PC-9 (cell line): ENCODE results near the gene TTC1. TPM values are rescaled to one million over a fixed set of nuclear protein-coding genes. Genes with fewer than 3 reads are reported as not detected.
A peak's percentile ranks its signal among the peaks of the same experiment; 100 is the strongest.

Experiments
- BruUV-seq: library from RNA; stranded (reverse); fragments of 400-500 nt; replicated peaks from 2 replicates; lab custom pipeline; 2021; lab: Mats Ljungman, UMichigan
- CTCF ChIA-PET: fragments of 300-600 bp; sonication (Branson Sonifier 250); formaldehyde crosslinking; loops from one replicate; lab custom pipeline; 2022; ENCODE audit warnings: antibody characterized with exemption; lab: Charles Lee
- POLR2A ChIA-PET: fragments of 300-600 bp; sonication (Branson Sonifier 250); formaldehyde crosslinking; loops from one replicate; lab custom pipeline; 2022; ENCODE audit warnings: antibody characterized with exemption; ENCODE audit not compliant: unreplicated experiment; lab: Charles Lee
- DNase-seq, 2 experiments: peaks; one replicate each; pipeline versions ENCODE4 v3.0.0 to v3.0.0-alpha.2; 2015 to 2022; ENCODE audit warnings: mixed read lengths in 1 of 2
- H2AFZ ChIP-seq: fragments of 200-600 bp; sonication (generic); 2 replicates; pipeline ENCODE4 v1.8.1; 2017; ENCODE audit warnings: antibody characterized with exemption
- H3F3A ChIP-seq: fragments of 200-600 bp; sonication (generic); 2 replicates; pipeline ENCODE4 v1.8.1; 2017; ENCODE audit warnings: antibody characterized with exemption, mild to moderate bottlenecking, low read depth; ENCODE audit not compliant: insufficient read depth
- H3K27ac ChIP-seq: fragments of 200-600 bp; sonication (generic); 2 replicates; pipeline ENCODE4 v1.6.1; 2016; ENCODE audit warnings: mixed run types
- H3K27me3 ChIP-seq: fragments of 200-600 bp; sonication (generic); 2 replicates; pipeline ENCODE4 v1.6.1; 2016; ENCODE audit warnings: low read depth, mixed run types; ENCODE audit not compliant: insufficient read depth
- H3K36me3 ChIP-seq: fragments of 200-600 bp; sonication (generic); 2 replicates; pipeline ENCODE4 v1.6.1; 2016; ENCODE audit warnings: low read depth, mixed run types
- H3K4me1 ChIP-seq: fragments of 200-600 bp; sonication (generic); replicated peaks from 2 replicates; pipeline ENCODE4 v1.6.1; 2016; ENCODE audit warnings: mixed run types; ENCODE audit not compliant: insufficient read depth
- H3K4me2 ChIP-seq: fragments of 200-600 bp; sonication (generic); 2 replicates; pipeline ENCODE4 v1.6.1; 2017; ENCODE audit warnings: mixed run types
- H3K4me3 ChIP-seq: fragments of 200-600 bp; sonication (generic); 2 replicates; pipeline ENCODE4 v1.6.1; 2016; ENCODE audit warnings: mixed run types
- H3K79me2 ChIP-seq: fragments of 200-600 bp; sonication (generic); 2 replicates; pipeline ENCODE4 v1.6.1; 2017; ENCODE audit warnings: low read depth, mixed run types
- H3K9me2 ChIP-seq: fragments of 200-600 bp; sonication (generic); 2 replicates; pipeline ENCODE4 v1.8.1; 2017; ENCODE audit warnings: mild to moderate bottlenecking; ENCODE audit not compliant: insufficient read depth
- H3K9me3 ChIP-seq: fragments of 200-600 bp; sonication (generic); 2 replicates; pipeline ENCODE4 v1.8.1; 2016; ENCODE audit warnings: low read depth; ENCODE audit not compliant: insufficient read depth
- H4K20me1 ChIP-seq: fragments of 200-600 bp; sonication (generic); 2 replicates; pipeline ENCODE4 v1.8.1; 2017; ENCODE audit not compliant: insufficient read depth
- EZH2 ChIP-seq: fragments of 200-600 bp; sonication (generic); IDR thresholded peaks from 2 replicates; pipeline ENCODE4 v1.8.0; 2017; ENCODE audit warnings: antibody characterized with exemption, low read depth
- intact Hi-C: fragments of 100-400 bp; cut with micrococcal nuclease; formaldehyde crosslinking; loops from one replicate; pipeline ENCODE4 v1.10.0; 2022; ENCODE audit not compliant: unreplicated experiment
- total RNA-seq: library from RNA; stranded (reverse); gene quantifications from 2 replicates; pipeline ENCODE4 v1.2.3, GENCODE V29; 2021
- TF ChIP-seq, protein P1 (sequence below): fragments of 200-600 bp; sonication (generic); conservative IDR thresholded peaks from 2 replicates; pipeline ENCODE4 v1.6.1; 2017; ENCODE audit warnings: mixed run types, antibody characterized with exemption, mild to moderate bottlenecking, moderate library complexity

Gene TTC1
- total RNA-seq, 1 experiment from 2014 or later = 68.5 TPM

- ChIA-PET CTCF (interaction anchor here (0.6 to 0.7 kb wide), 3 partner anchors 13 to 315 kb away, joined by 3 to 6 read pairs (median 5); no protein-coding TSS in a partner anchor), POLR2A (no interaction called here)
- peaks cover 6% of the 10 kb centered on the region for H3F3A ChIP-seq
- BruUV-seq = no TSS peak
- 0 out of 2 replicates have a peak, but pooled peaks cover 7% of the 10 kb centered on the region for H3K36me3 ChIP-seq
- peaks cover 19% of the 10 kb centered on the region; the same call in 1 of the 2 replicates for H3K79me2 ChIP-seq
- no peaks in the 10 kb centered on the region for H3K9me3 ChIP-seq
- H3K4me2 ChIP-seq = no peak overlapping the region
- no peak overlapping the region for H3K4me3 ChIP-seq
- no peak overlapping the region for H2AFZ ChIP-seq
- no peak for DNase-seq
- H3K27me3 ChIP-seq = no peaks in the 10 kb centered on the region
- no peak overlapping the region for H3K27ac ChIP-seq
- intact Hi-C loops = no loop called here
- H3K4me1 ChIP-seq = no peaks in the 10 kb centered on the region
- TF ChIP-seq EZH2 = no peak
- TF ChIP-seq, protein P1, sequence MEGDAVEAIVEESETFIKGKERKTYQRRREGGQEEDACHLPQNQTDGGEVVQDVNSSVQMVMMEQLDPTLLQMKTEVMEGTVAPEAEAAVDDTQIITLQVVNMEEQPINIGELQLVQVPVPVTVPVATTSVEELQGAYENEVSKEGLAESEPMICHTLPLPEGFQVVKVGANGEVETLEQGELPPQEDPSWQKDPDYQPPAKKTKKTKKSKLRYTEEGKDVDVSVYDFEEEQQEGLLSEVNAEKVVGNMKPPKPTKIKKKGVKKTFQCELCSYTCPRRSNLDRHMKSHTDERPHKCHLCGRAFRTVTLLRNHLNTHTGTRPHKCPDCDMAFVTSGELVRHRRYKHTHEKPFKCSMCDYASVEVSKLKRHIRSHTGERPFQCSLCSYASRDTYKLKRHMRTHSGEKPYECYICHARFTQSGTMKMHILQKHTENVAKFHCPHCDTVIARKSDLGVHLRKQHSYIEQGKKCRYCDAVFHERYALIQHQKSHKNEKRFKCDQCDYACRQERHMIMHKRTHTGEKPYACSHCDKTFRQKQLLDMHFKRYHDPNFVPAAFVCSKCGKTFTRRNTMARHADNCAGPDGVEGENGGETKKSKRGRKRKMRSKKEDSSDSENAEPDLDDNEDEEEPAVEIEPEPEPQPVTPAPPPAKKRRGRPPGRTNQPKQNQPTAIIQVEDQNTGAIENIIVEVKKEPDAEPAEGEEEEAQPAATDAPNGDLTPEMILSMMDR = no peak
- H4K20me1 ChIP-seq = peaks cover 24% of the 10 kb centered on the region; the same call in 1 of the 2 replicates
- H3K9me2 ChIP-seq = no peaks in the 10 kb centered on the region
Measured at GRCh38 chr5:160020266-160020770, 11.4 kb downstream of the TTC1 start.

- Histone ChIP-seq H3K27me3 (no peaks in the 10 kb centered on the region), H3K4me1 (no peaks in the 10 kb centered on the region), H3K27ac (no peak overlapping the region), H3F3A (peaks cover 6% of the 10 kb centered on the region), H3K4me2 (no peak overlapping the region), H3K36me3 (0 out of 2 replicates have a peak, but pooled peaks cover 7% of the 10 kb centered on the region), H3K9me3 (no peaks in the 10 kb centered on the region), H3K9me2 (no peaks in the 10 kb centered on the region), H2AFZ (no peak overlapping the region), H3K4me3 (no peak overlapping the region), H3K79me2 (peaks cover 17% of the 10 kb centered on the region; the same call in 1 of the 2 replicates), H4K20me1 (peaks cover 25% of the 10 kb centered on the region; the same call in 1 of the 2 replicates)
- ChIA-PET CTCF (interaction anchor here (0.7 to 1.7 kb wide), 4 partner anchors 241 to 418 kb away, joined by 4 to 7 read pairs (median 5); no protein-coding TSS in a partner anchor), POLR2A (no interaction called here)
- no peak for TF ChIP-seq EZH2
- TF ChIP-seq, protein P1 = no peak
- BruUV-seq = no TSS peak
- intact Hi-C loops = loop anchor here (1.0 kb wide), 1 partner anchor 370 kb away; no protein-coding TSS in a partner anchor
- no peak for DNase-seq
Measured at GRCh38 chr5:160020964-160021363, 12.0 kb downstream of the TTC1 start.

DNA sequence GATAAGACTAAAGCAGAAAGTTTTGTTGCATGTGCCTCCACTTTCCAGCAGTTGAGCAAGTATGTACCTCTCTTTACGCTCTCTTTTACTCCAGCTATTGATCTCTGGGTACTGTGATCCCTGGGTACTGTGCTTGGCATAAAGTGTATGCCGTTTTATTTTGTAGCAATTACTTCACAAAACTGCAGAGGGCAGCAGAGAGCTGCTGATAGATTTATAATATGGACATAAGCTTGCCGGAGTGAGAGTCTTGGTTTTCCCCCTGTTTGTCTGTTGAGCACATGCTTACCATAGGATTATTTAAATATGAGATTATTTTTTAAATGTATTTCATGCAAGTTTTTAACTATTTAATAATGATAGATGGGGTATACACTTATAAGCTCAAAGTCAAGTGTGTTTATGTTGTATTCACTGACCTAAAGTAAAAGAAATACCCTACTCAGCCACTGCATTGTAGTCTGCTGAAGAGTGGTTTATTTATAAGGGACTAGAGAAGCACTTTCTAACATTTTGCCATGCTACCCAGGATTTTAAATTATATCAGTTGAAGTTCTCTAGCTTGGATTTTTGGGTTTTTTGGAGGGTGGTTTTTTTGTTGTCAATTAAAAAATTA lies 13.0 kb downstream of the TTC1 start:
- intact Hi-C loops = loop anchor here (1.0 to 2.0 kb wide), 3 partner anchors 177 to 369 kb away; no protein-coding TSS in a partner anchor

More for the DNA sequence above, 13.0 kb downstream of the TTC1 start:
- Histone ChIP-seq H4K20me1 (peaks cover 29% of the 10 kb centered on the region; the same call in 1 of the 2 replicates), H3K4me2 (no peak overlapping the region), H3K4me1 (no peaks in the 10 kb centered on the region), H3K9me3 (no peaks in the 10 kb centered on the region), H3K4me3 (no peak overlapping the region), H3K36me3 (0 out of 2 replicates have a peak, but pooled peaks cover 7% of the 10 kb centered on the region), H3K27me3 (no peaks in the 10 kb centered on the region), H3K79me2 (peaks cover 17% of the 10 kb centered on the region; the same call in 1 of the 2 replicates), H3K9me2 (no peaks in the 10 kb centered on the region), H2AFZ (no peak overlapping the region), H3K27ac (no peak overlapping the region), H3F3A (peaks cover 6% of the 10 kb centered on the region)
- TF ChIP-seq, protein P1 = peak; percentile 90
- no peak for TF ChIP-seq EZH2
- ChIA-PET POLR2A (interaction anchor here (0.5 to 0.6 kb wide), 3 partner anchors 93 to 323 kb away, joined by 4 to 39 read pairs (median 9); no protein-coding TSS in a partner anchor), CTCF (interaction anchor here (0.6 to 1.7 kb wide), 14 partner anchors 9 to 417 kb away, joined by 3 to 11 read pairs (median 4); no protein-coding TSS in a partner anchor)
- no TSS peak for BruUV-seq
- DNase-seq = peak; percentile 40 to 56
